HG03378 (cell line): ENCODE results near the gene WHRN.

Experiments
- ATAC-seq: cut with Tn5 transposase; IDR thresholded peaks from one replicate; pipeline ENCODE4 v1.9.1; 2021; ENCODE audit warnings: mild to moderate bottlenecking, moderate library complexity; ENCODE audit not compliant: unreplicated experiment

Gene WHRN

DNA sequence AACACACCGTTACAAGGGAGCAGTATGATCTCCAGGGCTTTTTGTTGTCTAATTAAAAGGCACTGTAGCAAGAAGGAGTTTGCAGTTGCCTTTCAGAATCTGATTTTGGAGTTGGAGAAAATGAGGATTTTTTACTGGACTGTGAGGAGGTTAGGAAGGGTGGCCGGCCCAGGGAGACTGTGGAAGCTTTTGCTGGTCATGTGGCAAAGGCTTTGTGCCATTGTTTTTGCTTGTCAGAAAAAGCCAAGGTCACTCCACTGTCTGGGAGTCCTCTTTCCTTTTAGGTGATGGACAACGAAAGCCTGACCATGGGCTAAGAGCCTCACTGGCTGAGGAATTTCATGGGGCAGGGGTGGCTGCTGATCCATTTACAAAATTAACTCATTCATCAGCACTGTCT is 10.3 kb upstream of the WHRN start:
- no peak for ATAC-seq

GRCh38 chr9:114513959-114514267 is 8.6 kb upstream of the WHRN start:
- no peak for ATAC-seq

DNA sequence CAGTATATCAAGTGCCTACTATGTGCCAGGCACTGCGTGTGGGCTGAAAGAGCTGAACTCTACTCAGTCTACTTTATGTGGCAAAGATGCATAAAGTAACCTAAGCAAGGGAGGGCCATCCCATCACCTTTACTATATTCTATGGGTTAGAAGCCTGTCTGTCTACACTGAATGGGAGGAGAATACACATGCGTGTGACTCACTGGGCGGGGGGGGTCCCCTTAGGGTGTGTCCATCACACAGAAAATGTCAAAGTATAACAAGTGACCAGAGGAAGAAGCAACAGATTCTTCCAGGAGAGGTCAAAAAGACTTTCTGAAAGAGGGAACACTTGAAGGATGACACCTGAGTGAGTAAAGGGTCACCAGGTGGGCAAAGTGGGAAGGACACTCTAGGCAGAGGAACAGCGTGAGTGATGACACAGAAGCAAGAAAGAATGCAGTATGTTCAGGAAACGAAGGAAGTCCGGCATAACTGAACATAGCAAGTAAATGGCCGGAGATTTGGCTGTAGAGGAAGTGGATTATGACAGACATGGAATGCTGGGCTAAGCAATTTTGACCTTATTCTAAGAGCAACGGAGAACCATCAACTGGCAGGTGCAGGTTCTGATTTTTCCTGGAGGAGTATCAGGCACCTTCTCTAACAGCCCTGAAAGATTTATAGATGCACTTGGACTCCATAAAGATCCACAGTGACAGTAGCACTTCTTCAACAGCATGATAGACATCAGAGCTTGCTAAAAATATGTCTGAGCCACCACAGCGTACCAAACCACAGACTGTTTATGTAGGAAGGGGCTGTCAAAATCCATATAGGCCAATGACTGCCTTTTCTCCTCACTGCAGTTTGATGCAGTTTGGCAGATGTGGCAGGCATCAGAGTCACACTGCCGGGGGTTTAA is 8.0 kb upstream of the WHRN start:
- ATAC-seq, result no peak

- no peak for ATAC-seq
These were observed 7.0 kb upstream of the WHRN start for GRCh38 chr9:114511978-114512874.

GRCh38 chr9:114507726-114508125 is 2.5 kb upstream of the WHRN start:
- peak; percentile 52 for ATAC-seq

DNA sequence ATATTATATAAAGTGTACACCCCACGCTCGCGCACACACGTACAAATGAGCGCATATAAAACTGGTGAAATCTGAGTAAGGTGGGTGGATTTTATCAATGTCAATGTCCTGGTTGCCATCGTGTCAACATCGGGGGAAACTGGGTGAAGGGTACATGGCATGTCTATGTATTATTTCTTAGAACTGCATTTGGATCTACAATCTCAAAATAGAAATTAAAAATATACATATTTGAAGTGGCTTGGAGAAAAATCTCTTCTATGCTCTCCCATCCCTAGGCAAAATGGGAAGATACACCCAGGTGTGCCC is 763 bp upstream of the WHRN start:
- no peak for ATAC-seq

DNA sequence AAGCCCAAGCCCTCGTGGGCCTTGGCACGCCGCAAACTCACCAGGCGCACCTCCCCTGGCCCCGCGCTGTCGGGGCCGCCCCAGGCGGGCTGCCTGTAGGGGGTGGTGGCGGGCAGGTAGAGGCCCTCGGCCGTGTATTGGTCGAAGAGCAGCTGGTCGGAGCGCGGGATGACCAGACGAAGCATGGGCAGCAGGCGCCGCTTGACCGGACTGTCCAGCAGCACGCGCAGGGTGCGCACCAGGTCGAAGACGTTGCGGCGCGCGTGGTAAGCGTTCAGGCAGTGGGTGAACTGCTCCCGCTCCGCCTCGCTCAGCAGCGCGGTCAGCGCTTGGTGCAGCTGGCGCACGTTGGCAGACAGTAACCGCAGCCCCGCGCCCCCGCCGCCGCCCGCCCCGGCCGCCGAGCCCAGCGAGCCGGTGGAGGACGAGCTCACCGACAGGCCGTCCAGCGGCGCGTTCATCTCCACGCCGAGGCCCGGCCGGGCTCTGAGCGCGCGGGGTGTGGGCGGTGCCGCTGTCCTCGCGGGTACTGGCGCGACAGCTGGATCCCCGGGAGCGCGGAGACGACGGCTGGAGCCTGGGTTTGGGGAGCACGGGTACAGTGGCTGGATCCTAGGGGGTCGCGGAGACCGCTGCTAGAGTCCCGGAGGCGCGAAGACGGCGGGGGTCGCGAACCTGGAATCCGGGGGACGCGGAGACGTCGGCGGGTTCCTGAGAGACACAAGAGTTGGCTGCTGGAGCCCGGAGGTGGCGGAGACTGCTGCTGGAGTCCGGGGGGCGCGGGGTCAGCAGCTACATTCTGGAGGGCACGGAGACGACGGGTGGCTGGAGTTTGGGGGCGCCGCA is 709 bp downstream of the WHRN start:
- no peak for ATAC-seq

- ATAC-seq, result no peak
These were observed 1.5 kb downstream of the WHRN start for GRCh38 chr9:114503522-114504340.

DNA sequence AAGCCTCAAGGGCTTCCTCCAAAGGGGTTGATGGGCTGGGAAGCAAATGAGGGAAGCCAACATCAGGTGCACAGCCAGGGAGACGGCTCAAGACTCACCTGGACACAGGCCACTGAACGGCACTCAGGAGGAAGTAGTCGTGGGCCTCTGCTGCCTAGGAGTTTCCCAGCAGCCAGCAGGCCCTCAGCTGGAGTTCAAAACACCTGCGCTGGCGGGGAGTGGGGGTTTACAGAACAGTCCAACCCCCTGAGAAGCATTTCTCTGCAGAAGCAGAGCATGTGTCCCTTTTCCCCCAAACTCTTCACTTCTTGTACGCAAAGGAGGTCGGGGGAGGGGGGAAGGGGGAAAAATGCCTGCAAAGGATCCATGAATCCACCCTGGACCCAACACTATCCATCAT is 2.3 kb downstream of the WHRN start:
- no peak for ATAC-seq

DNA sequence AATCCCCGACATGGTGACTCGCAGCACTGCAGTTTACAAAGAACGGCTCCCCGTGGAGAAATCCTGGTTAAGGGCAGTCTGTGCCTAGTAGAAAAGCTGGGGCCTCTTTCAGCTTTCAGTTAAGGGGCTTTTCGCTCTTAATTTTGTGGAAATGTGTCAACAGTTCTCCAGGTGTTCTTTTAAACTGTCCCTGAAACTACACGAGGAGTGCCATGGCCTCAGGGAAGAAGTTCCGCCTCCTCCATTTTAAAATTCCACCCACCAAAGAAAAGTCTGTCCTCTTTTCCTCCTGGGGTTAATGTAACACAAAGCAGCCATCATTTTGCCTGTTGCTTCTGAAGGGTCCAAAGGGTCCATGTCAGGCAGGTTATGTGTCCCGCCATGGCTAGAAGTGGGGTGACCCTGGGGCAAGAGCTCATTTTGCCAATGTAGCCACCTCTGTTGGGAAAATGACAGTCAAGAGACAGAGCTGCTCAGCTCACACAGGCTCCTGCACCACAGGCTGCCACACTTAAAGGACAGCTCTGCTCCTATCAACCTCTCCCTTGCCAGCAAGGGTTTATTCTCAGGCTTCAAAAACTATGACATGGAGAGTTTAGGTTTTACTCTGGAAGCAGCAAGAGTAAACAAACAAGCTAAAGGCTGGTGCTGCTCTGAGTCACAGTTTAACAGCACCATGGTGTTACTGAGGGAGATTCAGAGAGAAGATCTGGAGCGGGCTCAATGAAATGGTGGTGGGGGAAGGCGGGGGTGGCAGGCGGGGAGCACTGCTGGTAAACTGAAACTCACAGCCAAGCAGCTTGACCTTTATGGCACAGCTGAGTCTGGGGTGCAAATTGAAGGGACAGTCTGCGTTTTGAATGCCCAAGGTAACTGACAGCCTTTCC is 3.2 kb downstream of the WHRN start:
- no peak for ATAC-seq

- ATAC-seq, result no peak
These were observed 4.5 kb downstream of the WHRN start for GRCh38 chr9:114500697-114501292.

GRCh38 chr9:114499941-114500696 is 5.2 kb downstream of the WHRN start:
- ATAC-seq, result no peak

DNA sequence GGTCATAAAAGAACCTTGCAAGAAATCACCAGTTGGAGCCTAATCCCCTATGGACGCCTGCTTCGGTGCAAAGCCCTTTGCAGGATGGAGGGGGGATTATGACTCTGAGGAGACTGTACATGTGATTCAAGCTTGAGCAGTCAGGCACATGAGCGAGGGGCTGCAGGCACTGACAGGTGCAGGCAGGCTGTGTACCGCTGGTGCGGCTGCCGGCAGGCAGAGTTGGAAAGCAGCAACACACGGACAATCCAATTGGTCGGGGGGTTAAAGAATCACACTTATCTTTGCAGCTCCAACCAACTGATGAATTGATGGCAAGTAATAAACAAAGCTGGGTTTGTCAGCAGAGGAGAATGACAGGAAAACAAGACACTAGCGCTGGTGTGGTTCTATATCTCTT is 5.7 kb downstream of the WHRN start:
- ATAC-seq, result no peak

DNA sequence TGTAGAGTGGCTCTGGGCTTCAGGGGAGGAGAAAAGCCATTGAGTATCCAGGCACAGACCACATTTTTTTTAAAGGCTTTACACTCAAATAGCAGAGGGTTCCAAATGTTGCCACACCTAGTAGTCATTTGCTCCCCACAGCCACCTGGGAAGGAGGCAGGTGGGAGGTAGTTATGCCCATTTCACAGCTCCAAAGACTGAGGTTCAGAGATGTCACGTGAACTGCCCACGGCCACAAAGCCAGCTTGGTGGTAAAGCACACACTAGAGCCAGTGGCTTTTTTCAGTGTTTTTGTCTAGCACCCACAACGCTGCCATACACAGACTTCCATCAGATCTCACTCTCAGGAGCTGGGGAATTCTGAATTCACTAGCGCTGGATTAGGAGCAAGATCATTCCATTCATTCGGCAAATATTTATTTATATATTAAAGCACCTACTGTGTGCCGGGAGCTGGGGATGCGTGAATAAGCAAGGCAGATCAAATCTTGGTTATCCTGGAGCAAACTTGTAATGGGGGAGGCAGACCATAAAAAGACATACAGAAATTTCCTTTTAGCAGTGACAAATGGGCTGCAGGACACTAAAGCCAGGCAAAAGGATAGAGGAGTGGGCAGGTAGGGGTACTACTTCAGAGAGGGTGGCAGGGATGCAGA is 7.4 kb downstream of the WHRN start:
- no peak for ATAC-seq

DNA sequence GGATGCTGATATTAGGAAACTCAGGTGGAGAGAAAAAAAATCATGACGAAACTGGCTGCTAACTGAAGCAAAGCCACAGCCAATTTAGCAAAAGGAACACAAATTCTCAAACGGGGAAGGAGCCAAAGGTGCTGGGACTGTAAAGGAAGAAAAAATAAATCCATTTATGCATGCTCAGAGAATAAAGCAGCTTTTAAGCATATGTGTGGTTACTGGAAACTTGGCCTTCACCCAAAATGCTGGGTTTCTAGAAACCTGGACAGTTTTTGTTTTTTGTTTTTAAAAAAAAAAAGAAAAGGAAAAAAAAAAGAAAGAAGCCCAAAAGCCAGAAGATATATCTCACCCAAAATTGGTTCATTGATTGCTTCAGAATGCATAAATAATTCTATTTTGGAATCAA is 8.0 kb downstream of the WHRN start:
- ATAC-seq, result no peak

- no peak for ATAC-seq
These were observed 9.3 kb downstream of the WHRN start for GRCh38 chr9:114496011-114496410.

DNA sequence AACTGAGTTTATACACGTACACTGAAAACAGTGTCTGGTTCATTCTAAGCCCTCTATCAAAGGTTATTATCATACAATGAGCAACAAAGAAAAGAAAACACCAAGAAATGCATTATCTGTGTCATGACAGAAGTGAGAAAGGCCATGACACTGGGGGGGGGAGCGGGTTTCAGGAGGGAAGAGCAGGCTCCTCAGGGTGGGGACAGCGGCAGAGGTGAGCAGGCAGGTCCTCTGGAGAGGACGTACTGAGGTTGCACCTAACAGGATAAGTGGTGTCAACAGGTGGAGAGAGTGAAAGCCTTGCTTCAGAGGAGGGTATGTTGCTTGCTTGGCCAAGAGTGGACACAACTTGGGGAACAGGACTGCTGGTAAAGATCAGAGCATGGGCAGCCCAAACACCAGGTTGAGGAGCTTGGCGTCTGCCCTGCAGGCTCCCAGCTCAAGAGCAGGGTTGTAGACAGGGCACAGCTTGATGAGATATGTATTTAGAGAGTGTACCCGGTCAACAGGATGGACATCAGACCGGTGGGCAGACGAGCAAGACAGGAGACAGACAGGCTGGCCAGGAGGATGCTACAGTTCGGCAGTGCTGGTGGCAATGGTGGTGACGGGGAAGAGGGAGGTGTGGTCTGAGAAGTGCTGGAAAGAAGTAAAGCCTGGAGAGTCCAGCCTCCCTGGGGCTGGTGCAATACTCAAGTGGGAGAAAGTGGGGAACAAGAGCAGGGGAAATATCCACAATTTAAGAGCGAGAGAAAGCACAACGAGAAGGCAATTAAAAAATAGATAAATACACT is 10.3 kb downstream of the WHRN start:
- no peak for ATAC-seq
